B cell (primary cell): ENCODE results near the gene CDH18. TPM values are rescaled to one million over a fixed set of nuclear protein-coding genes. Genes with fewer than 3 reads are reported as not detected.

Experiments
- ATAC-seq: fragments of 200-7000 bp; cut with Tn5 transposase; one replicate; pipeline ENCODE4 v1.10.0; 2021; ENCODE audit warnings: low read depth, mild to moderate bottlenecking, moderate number of reproducible peaks, moderate library complexity
- CTCF ChIA-PET: fragments of 350-600 bp; sonication (Branson Sonifier 250); formaldehyde crosslinking; loops from one replicate; lab custom pipeline; 2021; ENCODE audit warnings: antibody characterized with exemption, inconsistent platforms; lab: Charles Lee
- POLR2A ChIA-PET: fragments of 350-600 bp; sonication (Branson Sonifier 250); formaldehyde crosslinking; loops from one replicate; lab custom pipeline; 2021; ENCODE audit warnings: antibody characterized with exemption; lab: Charles Lee
- DNase-seq: peaks from one replicate; pipeline ENCODE4 v3.0.0; 2013
- H2AFZ ChIP-seq: 2 replicates; pipeline ENCODE4 v1.6.1; 2012; ENCODE audit warnings: mild to moderate bottlenecking, low read depth, low read length; ENCODE audit not compliant: insufficient read depth, poor library complexity, severe bottlenecking
- H3K27ac ChIP-seq, 2 donors: 1 replicate in 1 of 2; 2 replicates in 1 of 2; pipeline ENCODE4 v1.5.1; 2012 to 2013; ENCODE audit warnings: low read length in 2 of 2, mild to moderate bottlenecking in 2 of 2, moderate library complexity in 1 of 2
- H3K27me3 ChIP-seq, 4 experiments: fragments of 200-600 bp in 1 of 4; sonication (generic) in 1 of 4; replicated peaks in 1 of 4; 1 replicate in 2 of 4; 2 replicates in 2 of 4; pipeline versions ENCODE4 v1.6.1 to v1.7.0; 2013 to 2016; ENCODE audit warnings: low read length in 3 of 4, mild to moderate bottlenecking in 2 of 4, mixed read lengths in 1 of 4, moderate library complexity in 1 of 4; ENCODE audit not compliant: insufficient read depth in 4 of 4, control insufficient read depth in 3 of 4; ENCODE audit errors: control extremely low read depth in 1 of 4
- H3K36me3 ChIP-seq, 2 experiments: replicated peaks in 1 of 2; 1 replicate in 1 of 2; 2 replicates in 1 of 2; pipeline versions ENCODE4 v1.6.1 to v1.7.1; 2013; ENCODE audit warnings: low read length in 1 of 2; ENCODE audit not compliant: insufficient read depth in 2 of 2, control insufficient read depth in 1 of 2; ENCODE audit errors: control extremely low read depth in 1 of 2, extremely low read depth in 1 of 2
- H3K4me1 ChIP-seq, 2 donors: fragments of 200-600 bp in 1 of 2; sonication (generic) in 1 of 2; 1 replicate in 1 of 2; 2 replicates in 1 of 2; pipeline versions ENCODE4 v1.5.1 to v1.6.1; 2013 to 2017; ENCODE audit warnings: low read length in 2 of 2; ENCODE audit not compliant: control insufficient read depth in 2 of 2, insufficient read depth in 2 of 2
- H3K4me2 ChIP-seq: replicated peaks from 2 replicates; pipeline ENCODE3; 2012; ENCODE audit warnings: mild to moderate bottlenecking, low read depth, low read length; ENCODE audit not compliant: poor library complexity, severe bottlenecking
- H3K4me3 ChIP-seq, 5 experiments: fragments of 200-600 bp in 1 of 5; sonication (generic) in 1 of 5; 1 replicate in 3 of 5; 2 replicates in 2 of 5; pipeline versions ENCODE4 v1.5.1 to v1.7.0; 2011 to 2016; ENCODE audit warnings: low read length in 4 of 5, mild to moderate bottlenecking in 4 of 5, low read depth in 2 of 5, control low read depth in 1 of 5, moderate library complexity in 1 of 5; ENCODE audit not compliant: insufficient read depth in 1 of 5; ENCODE audit errors: control extremely low read depth in 1 of 5, extremely low read depth in 1 of 5
- H3K79me2 ChIP-seq: fragments of 200-600 bp; sonication (generic); one replicate; pipeline ENCODE4 v1.6.0; 2016; ENCODE audit warnings: low read length; ENCODE audit not compliant: control insufficient read depth, insufficient read depth
- H3K9ac ChIP-seq: fragments of 200-600 bp; sonication (generic); 2 replicates; pipeline ENCODE4 v1.6.1; 2017; ENCODE audit warnings: mild to moderate bottlenecking, low read length, moderate library complexity
- H3K9me3 ChIP-seq, 3 donors: one replicate each; pipeline versions ENCODE4 v1.6.1 to v1.7.1; 2013; ENCODE audit warnings: low read length in 2 of 3; ENCODE audit not compliant: control insufficient read depth in 2 of 3, insufficient read depth in 1 of 3; ENCODE audit errors: control extremely low read depth in 1 of 3
- H4K20me1 ChIP-seq: 2 replicates; pipeline ENCODE4 v1.6.0; 2012; ENCODE audit warnings: mild to moderate bottlenecking, low read length; ENCODE audit not compliant: insufficient read depth, control insufficient read depth, poor library complexity, severe bottlenecking
- H3K27ac Mint-ChIP-seq: one replicate; pipeline ENCODE4 v1.8.0; 2021; ENCODE audit warnings: mixed read lengths
- H3K27me3 Mint-ChIP-seq: one replicate; pipeline ENCODE4 v1.8.0; 2021; ENCODE audit warnings: mixed read lengths
- H3K4me1 Mint-ChIP-seq: one replicate; pipeline ENCODE4 v1.8.0; 2021; ENCODE audit warnings: mixed read lengths
- H3K4me3 Mint-ChIP-seq: one replicate; pipeline ENCODE4 v1.8.0; 2021; ENCODE audit warnings: mixed read lengths
- H3K9me3 Mint-ChIP-seq: one replicate; pipeline ENCODE4 v1.8.0; 2022; ENCODE audit warnings: mixed read lengths; ENCODE audit not compliant: insufficient read depth
- EZH2 ChIP-seq: IDR thresholded peaks from 2 replicates; pipeline ENCODE4 v1.6.1; 2012; ENCODE audit warnings: borderline replicate concordance, low read depth, mild to moderate bottlenecking, moderate library complexity, low read length; ENCODE audit not compliant: insufficient read depth, poor library complexity, severe bottlenecking
- WGBS: methylation state at CpG from one replicate; pipeline ENCODE4 v1.1.5; 2013; ENCODE audit warnings: missing lambda C conversion rate; ENCODE audit not compliant: insufficient coverage; 5-methylcytosine and 5-hydroxymethylcytosine counted together
- intact Hi-C: fragments of 100-400 bp; cut with micrococcal nuclease; formaldehyde crosslinking; loops from one replicate; pipeline ENCODE4 v1.10.0; 2022
- polyA plus RNA-seq: library from polyadenylated mRNA; depleted of rRNA; stranded (reverse); fragments of >200 nt; gene quantifications from 2 replicates; pipeline ENCODE4 v1.2.3, GENCODE V29; 2012
- total RNA-seq, 2 donors: library from RNA; stranded (reverse); fragments of 120-200 nt in 1 of 2; gene quantifications; 1 replicate in 1 of 2; 2 replicates in 1 of 2; pipeline versions ENCODE4 v1.2.3 to v1.2.4, GENCODE V29; 2013 to 2022
- TF ChIP-seq, protein P1 (sequence below): fragments of 200-600 bp; IDR thresholded peaks from one replicate; pipeline ENCODE4 v1.8.0; 2022; ENCODE audit warnings: antibody characterized with exemption, mild to moderate bottlenecking

Gene CDH18
- total and polyA plus RNA-seq, 2 donors (not counting 1 experiment from before 2014, with no cell fraction given): not detected

DNA sequence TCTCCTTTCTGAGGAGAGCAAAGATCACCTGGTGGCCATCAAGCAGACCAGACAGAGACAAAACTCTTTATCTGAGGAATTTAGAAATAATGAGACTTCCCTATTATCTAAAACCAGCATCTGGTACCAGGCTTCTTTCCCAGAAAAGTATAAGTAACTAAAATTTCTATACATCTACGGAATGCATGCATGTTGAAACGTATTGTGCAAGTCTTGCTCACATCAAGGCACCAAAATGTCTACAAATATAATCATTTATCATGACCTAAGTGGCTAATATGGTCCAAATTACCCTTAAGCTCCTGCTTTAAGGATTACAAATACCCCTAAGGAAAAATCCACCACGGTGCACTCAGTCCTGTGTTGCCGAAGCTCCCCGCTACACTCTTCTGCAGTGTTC is 286.3 kb downstream of the CDH18 start:
- ChIA-PET POLR2A (no interaction called here), CTCF (no interaction called here)
- no peaks in the 10 kb centered on the region for H3K4me1 Mint-ChIP-seq
- no peak overlapping the region for H3K27ac ChIP-seq
- intact Hi-C loops: no loop called here
- DNase-seq: no peak
- no peak for TF ChIP-seq EZH2
- TF ChIP-seq, protein P1, sequence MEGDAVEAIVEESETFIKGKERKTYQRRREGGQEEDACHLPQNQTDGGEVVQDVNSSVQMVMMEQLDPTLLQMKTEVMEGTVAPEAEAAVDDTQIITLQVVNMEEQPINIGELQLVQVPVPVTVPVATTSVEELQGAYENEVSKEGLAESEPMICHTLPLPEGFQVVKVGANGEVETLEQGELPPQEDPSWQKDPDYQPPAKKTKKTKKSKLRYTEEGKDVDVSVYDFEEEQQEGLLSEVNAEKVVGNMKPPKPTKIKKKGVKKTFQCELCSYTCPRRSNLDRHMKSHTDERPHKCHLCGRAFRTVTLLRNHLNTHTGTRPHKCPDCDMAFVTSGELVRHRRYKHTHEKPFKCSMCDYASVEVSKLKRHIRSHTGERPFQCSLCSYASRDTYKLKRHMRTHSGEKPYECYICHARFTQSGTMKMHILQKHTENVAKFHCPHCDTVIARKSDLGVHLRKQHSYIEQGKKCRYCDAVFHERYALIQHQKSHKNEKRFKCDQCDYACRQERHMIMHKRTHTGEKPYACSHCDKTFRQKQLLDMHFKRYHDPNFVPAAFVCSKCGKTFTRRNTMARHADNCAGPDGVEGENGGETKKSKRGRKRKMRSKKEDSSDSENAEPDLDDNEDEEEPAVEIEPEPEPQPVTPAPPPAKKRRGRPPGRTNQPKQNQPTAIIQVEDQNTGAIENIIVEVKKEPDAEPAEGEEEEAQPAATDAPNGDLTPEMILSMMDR: no peak
- ATAC-seq: no peak
- no peaks in the 10 kb centered on the region for H3K27me3 Mint-ChIP-seq
- H3K36me3 ChIP-seq: no peaks in the 10 kb centered on the region
- H3K9ac ChIP-seq: no peak overlapping the region
- H3K4me1 ChIP-seq: no peaks in the 10 kb centered on the region
- H3K4me3 Mint-ChIP-seq: no peak overlapping the region
- 81% methylated on average over 3 of the region's 5 CpGs for WGBS
- H3K79me2 ChIP-seq: no peaks in the 10 kb centered on the region
- no peaks in the 10 kb centered on the region for H4K20me1 ChIP-seq
- no peak overlapping the region for H3K27ac Mint-ChIP-seq
- H3K4me2 ChIP-seq: no peak overlapping the region
- H3K9me3 Mint-ChIP-seq: peaks cover 3% of the 10 kb centered on the region
- H2AFZ ChIP-seq: no peak overlapping the region
- H3K27me3 ChIP-seq: no peaks in the 10 kb centered on the region
- H3K4me3 ChIP-seq: no peak overlapping the region
- peaks cover 0 to 8% (median 0%) of the 10 kb centered on the region in 3 donors for H3K9me3 ChIP-seq

DNA sequence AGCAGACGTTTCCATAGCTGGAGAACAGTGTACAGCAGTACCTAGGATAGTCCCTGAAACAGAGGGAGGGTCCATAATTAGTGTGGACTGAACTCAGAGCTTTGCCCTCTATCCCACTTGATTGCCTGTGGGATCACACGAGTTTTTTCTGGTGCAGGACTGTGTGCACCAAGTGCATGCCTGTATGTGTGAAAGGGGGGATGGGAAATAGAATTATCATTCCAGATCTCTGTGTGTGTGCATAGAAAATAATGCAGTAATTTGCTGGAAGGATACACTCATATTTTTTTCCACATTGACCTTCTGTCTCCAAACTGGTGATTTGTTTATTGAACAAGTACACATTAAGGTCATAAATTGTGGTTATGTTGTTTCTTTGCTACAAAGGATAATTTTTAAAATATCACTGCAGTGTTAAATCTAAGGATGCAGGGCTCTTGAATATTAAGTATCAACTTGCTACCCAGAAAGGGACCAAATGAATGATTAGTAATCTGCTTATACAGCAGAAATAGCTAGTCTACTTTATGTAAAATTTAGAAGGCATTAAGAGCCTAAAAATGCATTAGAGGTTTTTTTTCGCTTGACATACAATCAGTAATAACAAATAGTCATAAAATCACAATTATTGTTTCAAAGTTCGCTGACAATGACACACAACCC is 292.9 kb downstream of the CDH18 start:
- Mint-ChIP-seq H3K4me3 (no peak overlapping the region), H3K27me3 (no peaks in the 10 kb centered on the region), H3K27ac (no peak overlapping the region), H3K9me3 (peaks cover 3% of the 10 kb centered on the region), H3K4me1 (no peaks in the 10 kb centered on the region)
- H3K9me3 ChIP-seq: no peaks in the 10 kb centered on the region
- 49% methylated on average over 2 of the region's 4 CpGs for WGBS
- H3K9ac ChIP-seq: no peak overlapping the region
- H3K36me3 ChIP-seq: no peaks in the 10 kb centered on the region
- no peaks in the 10 kb centered on the region for H3K27me3 ChIP-seq
- TF ChIP-seq, protein P1: no peak
- no peak for TF ChIP-seq EZH2
- ChIA-PET CTCF (no interaction called here), POLR2A (no interaction called here)
- no peaks in the 10 kb centered on the region for H3K79me2 ChIP-seq
- intact Hi-C loops: no loop called here
- H3K4me3 ChIP-seq: no peak overlapping the region
- H2AFZ ChIP-seq: no peak overlapping the region
- DNase-seq: no peak
- ATAC-seq: no peak
- no peaks in the 10 kb centered on the region for H4K20me1 ChIP-seq
- H3K4me2 ChIP-seq: no peak overlapping the region
- H3K4me1 ChIP-seq: no peaks in the 10 kb centered on the region
- H3K27ac ChIP-seq: no peak overlapping the region
